HG03469 (cell line): ENCODE measurements around the gene RNF11.

Source experiments
- ATAC-seq: cut with Tn5 transposase; IDR thresholded peaks from one replicate; pipeline ENCODE4 v1.9.1; 2021; ENCODE audit warnings: mild to moderate bottlenecking, moderate library complexity, moderate number of reproducible peaks; ENCODE audit not compliant: unreplicated experiment

RNF11 gene

DNA sequence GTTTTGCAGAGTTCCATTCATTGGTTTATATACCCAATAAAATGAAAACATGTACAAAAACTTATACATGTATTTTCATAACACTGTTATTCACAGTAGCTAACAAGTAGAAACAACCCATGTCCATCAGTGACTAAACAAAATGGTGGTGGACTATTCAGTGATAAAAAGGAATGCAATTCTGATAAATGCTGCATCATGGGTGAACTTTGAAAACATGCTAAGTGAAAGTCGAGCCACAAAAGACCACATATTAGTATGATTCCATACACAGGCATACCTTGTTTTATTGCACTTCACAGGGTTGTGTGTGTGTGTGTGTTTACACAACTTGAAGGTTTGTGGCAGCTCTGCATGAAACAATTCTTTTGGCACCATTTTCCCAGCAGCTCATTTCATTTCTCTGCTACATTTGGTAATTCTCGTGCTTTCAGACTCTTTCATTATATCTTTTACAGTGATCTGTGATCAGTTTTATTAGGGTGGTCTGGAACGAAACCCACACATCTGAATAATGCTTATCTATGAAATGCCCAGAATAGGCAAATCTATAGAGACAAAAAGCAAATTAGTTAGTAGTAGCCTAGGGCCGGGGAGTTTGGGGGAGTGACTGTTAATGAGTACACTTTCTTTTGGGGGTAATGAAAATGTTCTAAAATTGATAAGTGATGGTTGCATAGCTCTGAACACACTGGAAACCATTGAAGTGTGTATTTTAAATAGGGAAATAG, 27.2 kb downstream of the RNF11 start:
- ATAC-seq = no peak

DNA sequence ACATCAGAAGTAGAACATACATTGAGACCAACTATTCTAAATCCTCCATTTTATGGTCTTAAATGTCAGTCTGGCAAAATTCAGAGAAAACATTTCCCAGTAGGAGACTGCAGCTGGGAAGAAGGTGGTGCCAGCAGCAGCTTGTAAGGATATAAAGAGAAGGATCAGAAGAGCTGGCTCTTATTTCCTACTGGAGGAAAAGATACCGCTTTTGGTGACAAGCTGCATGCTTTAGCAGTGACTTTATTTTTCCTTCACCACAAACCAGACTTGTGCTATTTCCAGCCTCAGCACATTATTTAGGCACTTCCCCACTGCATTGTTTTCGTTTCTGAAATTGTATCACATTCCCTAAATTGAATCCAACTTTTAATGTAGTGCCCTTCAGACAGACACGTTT, 28.4 kb downstream of the RNF11 start:
- ATAC-seq = no peak

DNA sequence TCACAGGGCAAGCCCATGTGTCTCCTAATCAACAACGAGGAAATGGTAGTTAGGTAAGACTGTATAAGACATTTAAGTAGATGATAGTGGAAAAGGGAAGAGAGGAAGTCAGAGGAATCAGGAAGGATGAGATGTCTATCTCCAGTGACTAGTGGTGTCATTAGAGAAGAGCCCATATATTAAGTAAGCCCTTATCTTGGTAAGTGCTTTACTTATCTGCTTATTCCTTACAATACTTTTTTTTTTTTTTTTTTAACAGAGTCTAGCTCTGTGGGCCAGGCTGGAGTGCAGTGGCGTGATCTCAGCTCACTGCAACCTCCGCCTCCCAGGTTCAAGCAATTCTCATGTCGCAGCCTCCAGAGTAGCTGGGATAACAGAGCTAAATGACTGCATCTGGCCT, 29.5 kb downstream of the RNF11 start:
- no peak for ATAC-seq

DNA sequence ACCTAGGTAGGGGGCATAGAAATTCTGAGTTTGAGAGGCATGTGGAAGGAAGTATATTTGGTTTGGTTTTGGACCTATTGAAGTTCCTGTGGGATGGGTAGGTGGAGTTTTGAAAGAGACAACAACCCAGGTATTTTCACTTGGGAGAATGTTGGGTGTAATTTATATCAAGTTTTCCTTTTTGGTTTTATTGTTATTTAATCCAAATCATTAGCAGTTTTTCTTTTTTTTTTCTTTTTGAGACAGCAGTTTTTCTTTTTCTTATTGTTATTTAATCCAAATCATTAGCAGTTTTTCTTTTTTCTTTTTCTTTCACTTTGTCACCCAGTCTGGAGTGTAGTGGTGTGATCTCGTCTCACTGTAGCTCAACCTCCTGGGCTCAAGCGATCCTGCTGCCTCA, 30.1 kb downstream of the RNF11 start:
- no peak for ATAC-seq

DNA sequence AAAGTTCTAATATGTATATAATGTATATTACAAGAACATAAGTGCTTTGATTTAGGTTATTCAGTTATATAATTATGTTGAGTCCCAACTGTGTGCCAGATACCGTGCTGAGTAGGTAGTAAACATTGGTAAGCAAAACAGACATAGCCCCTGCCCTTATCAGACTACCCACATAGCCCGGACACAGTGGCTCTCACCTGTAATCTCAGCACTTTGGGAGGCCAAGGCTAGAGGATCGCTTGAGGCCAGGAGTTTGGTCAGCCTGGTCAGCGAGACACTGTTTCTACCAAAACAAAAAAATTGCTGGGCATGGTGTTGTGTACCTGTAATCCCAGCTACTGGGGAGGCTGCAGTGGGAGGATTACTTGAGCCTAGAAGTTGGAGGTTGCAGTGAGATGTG, 30.7 kb downstream of the RNF11 start:
- ATAC-seq = no peak

DNA sequence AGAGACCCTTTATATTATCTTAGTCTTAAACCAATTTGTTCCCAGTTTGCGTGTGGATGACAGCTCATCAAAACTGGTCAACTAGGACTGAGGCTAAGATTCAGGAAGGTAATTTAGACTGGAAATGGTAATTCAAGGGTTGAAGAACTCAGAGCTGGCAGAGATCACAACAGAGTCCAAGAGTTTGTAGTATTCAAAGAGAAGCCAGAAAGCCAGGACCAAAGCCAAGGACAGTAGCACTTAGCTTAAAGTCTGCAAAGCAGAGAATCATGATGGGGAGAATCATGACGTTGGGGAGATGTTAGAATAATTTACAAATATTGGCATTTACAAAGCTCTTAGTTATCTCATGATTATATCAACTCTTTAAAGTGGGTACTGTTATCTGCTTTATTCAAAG, 32.6 kb downstream of the RNF11 start:
- peak; percentile 24 for ATAC-seq

DNA sequence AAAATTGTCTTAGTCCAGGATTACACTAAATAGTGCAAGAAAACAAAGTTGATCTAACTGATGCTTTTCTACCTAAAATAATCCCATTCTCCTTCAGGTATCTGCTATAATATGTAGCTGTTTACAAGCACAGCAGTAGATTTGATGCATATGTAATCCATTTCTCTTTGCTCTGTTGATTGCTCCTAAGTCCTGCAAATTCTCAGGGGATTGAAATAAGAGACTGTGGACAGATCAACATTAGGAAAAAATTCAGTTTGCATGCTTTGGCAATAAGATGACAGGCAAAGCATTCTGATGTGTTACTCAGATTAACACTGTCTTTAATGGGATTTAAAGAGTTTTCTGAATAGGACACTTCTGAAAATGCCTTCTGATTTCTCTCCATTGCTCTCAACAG, 34.7 kb downstream of the RNF11 start:
- no peak for ATAC-seq

DNA sequence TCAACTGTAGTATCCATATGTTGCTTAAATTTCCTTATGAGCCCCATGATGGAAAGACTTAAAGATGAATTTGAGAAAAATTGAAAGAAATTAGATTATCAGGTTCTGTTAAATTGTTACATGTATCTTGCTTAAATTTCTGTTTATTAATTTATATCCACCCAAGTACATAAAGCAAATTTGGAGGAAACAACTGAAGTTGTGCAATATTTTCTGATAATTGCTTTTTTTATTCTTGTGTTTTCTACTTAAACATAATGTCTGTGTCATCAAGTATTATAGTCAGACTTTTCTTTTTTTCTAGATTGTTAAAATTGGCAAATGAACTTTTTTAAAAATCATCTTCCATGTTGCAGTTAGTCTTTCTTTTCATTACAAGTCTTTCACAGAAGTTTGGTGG, 36.8 kb downstream of the RNF11 start:
- no peak for ATAC-seq

DNA sequence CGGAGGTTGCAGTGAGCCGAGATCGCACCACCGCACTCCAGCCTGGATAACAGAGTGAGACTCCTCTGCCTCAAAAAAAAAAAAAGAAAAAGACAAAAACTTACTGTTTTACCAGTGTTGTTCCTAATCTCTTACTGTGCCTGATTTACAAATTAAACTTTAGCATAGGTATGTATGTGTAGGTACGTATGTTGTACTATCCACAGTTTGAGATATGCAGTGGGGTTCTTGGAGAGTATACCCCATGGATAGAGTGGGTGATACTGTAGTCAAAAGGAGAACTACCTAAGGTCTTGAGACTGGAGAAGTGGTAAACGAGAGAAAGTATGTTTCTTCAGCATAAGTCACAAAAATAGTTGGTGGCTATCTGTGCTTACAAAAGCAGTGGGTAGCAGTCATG, 38.6 kb downstream of the RNF11 start:
- no peak for ATAC-seq

DNA sequence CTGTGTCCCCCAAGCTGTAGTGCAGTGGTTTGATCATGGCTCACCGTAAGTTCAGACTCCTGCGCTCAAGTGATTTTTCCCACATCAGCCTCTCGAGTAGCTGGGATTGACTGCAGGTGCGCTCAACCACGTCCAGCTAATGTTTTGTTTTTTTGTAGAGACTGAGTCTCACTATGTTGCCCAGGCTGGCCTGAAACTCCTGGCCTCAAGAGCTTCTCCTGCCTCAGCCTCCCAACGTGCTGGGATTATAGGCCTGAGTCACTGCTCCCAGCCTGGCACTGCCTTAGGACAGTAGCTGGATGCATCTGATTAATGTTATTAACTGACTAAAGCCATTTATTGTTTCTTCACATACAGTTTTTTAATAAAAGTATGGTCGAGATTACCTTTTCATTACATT, 40.2 kb downstream of the RNF11 start:
- ATAC-seq = no peak

DNA sequence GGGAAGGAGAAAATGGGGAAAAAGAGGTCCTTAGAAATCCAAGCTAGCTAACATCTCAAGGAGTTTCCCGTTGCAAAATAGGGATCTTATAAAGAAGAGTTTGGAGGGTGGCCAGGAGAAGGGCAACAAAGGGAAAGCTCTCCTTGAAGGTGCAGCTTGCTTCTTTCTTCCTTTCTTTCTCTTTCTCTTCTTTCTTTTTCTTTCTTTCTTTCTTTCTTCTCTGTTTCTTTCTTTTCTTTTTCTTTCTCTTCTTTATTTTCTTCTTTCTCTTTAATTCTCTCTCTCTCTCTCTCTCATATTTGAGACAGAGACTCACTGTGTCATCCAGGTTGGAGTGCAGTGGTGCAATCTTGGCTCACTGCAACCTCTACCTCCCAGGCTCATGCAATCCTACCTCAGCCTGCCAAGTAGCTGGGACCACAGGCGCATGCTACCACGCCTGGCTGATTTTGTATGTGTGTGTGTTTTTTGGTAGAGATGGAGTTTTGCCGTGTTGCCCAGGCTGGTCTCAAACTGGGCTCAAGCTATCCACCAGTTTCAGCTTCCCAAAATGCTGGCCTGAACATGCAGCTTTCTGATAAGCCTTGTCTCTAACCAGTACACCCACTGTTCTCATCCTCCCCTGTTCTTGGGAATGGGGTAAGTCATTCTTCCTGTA, 44.4 kb downstream of the RNF11 start:
- ATAC-seq = no peak

DNA sequence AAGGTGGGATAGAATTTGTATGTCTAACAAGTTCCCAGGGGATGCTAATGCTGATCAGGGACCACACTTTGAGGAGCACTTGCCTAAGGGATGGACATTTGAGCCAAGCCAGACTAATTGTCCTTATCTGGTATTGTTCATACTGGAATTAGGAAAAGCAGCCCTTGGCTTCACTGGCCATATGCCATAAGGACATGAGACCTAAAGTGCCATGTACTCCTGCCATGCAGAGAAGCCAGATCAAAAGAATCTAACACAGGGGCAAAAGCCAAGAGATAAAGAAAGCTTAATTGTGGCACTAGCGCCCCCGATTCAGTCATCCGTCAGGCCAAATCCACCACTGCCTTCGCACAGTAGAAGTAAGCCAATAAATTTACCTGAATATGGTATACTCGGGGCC, 45.7 kb downstream of the RNF11 start:
- no peak for ATAC-seq

DNA sequence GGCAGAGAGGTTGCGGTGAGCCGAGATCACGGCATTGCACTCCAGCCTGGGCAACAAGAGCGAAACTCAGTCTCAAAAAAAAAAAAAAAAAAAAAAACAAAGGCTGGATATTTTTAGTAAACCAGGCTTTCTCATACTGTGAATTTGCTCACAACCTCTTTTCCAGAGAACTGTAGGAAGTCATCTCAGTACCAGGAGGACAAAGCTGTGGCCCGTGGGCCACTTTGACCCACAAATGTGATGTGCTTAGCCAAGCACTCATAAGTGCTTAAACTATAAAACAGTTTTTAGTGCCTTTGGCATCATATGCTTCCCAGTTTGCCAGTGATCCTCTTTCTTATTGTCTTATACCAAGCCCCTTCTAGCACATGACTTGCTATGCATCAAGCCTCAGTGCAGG, 46.5 kb downstream of the RNF11 start:
- no peak for ATAC-seq

DNA sequence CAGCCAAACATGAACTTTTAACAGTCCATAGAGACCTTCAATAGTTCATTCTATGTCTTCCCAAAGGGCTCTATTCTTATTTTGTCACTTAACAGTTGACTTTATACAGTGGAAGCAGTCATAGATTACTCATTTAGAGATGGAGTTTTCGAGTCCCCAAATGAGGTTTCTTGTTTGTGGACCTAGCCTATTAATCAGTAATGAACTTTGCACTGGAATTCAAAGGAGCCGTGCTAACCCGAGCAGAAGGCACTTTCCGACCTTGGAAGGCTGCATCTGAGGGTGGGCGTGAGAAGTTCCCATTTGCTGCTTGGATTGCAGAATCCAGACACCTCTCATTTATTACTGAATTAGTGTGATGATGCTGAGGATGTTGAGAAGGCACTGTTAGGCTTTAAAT, 47.9 kb downstream of the RNF11 start:
- no peak for ATAC-seq

DNA sequence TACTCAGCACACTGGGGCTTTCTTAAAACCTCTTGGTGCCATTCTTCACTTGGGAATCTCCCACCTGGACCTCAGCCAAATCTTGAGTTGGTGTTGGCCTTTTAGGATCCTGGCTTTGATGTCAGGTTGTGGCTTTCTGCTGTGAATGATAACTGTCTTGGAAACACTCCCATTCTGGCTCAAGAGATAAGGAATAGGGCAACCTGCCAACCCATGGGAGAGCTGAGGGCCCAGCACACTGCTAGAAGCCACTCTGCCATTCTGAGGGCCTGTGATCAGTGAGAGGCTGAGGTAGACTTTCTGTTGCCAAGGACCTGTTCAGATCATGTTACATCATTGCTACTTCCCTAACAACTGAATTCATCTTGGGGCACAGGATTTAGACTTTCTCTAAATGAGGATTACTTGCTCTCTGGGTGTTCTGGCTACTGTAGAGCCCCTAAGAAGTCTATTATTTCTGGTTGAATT, 48.4 kb downstream of the RNF11 start:
- ATAC-seq = peak; percentile 24

DNA sequence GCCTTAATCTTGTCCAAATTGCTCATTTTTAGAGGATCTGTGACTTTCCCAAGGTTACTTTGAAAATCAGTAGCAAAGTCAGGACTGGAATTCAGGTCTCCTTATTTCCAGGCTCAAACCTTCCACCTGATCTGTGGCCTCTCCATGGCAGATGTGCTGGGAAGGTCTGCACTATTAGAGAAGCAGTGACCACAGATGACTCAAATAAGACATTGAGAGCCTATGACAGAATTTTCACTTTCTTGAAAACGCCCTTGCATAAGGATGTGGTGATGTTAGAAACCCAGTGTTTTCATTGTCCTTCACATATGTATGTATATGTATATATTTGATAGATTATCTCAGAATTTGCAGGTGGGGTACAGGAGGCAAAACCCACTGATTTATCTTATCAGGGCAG, 49.0 kb downstream of the RNF11 start:
- peak; percentile 87 for ATAC-seq

DNA sequence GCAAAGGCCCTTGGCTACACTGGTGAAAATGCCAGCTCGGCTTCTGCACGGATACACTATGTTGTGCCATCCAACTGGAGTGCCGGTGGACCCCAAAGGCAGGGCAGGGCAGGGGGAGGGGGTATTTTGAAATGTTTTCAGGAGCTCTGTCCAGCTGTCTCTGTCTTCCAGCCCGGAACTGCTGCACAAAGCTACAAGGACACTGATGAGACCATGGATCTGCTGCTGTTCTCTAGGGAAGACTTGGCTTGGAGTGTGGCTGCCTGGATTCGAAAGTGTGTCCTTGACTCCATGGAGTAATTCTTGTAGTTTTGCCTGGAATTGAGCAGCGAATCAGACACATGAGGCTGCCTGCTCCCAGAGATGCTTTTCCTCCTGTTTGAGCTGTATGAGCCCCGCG, 51.9 kb downstream of the RNF11 start:
- ATAC-seq = no peak

DNA sequence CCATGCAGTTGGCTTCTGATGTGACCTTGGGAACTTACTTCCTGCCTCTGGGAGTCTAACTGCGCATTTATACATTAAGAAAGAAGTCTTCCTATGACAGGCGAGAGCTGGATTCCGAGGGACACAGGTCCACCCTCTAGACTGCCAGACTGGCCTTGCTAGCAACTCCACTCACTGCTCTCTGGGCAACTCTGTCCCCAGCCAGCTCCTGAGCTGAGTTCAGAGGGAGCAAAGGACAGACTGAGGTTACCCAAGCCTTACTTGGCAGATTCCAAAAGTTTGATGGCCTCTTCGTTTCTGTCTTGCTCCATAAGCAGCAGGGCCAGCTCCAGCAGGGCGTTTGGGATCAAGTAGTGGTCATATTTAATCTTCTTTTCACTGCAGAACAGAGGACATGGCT, 52.5 kb downstream of the RNF11 start:
- no peak for ATAC-seq

DNA sequence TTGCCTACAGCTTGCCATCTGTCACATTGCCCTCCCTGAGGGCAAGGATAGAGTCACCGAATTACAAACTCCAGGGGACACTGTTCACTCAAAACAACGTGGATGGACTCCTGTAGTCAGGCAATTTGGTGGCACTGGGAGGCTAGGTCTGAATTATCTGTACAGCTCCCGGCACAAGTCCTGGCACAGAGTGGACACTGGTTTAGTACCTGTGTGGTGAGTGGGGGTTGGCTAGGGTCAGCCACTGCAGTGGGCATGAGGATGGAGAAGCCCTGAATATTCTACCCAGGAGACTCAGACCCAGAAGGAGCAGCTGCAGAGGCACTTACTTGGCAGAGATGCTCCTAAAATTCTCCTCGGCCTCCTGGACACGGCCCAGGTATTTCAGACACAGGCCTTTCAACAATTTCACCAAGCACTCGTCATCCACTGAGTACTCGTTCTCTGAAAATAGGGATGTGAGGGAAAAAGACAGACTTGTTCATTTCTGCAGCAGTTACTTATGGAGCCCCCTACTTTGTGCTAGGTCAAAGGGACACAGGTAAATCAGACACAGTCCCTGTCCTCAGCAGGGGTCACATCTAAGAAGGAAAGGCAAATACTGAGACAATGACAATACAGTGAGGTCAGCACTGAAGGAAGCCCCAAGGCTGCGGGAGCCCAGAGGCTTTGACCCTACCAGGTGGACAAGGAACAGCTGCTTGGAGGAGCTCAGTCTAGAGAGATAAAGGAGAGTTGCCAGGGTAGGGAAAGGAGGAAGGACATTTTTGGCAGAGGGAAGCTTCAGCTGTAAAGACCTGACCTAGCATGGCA, 53.8 kb downstream of the RNF11 start:
- no peak for ATAC-seq

DNA sequence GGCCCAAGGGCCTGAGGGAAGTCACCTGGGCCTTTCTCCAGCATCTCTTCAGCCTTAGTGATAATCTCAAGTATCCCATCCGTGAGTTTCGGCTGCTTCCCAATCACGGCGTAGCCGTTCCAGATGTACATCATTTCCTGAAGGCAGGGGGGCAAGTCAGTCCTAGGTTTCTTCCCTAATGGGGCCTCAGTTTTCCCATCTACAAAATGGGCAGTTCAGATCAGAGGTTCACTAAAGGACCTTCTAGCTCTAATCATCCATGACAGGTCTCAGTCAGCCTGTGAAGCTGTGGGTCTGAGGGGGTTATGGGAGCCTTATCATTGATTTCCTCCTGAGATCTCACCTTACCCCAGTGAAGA, 54.4 kb downstream of the RNF11 start:
- no peak for ATAC-seq

DNA sequence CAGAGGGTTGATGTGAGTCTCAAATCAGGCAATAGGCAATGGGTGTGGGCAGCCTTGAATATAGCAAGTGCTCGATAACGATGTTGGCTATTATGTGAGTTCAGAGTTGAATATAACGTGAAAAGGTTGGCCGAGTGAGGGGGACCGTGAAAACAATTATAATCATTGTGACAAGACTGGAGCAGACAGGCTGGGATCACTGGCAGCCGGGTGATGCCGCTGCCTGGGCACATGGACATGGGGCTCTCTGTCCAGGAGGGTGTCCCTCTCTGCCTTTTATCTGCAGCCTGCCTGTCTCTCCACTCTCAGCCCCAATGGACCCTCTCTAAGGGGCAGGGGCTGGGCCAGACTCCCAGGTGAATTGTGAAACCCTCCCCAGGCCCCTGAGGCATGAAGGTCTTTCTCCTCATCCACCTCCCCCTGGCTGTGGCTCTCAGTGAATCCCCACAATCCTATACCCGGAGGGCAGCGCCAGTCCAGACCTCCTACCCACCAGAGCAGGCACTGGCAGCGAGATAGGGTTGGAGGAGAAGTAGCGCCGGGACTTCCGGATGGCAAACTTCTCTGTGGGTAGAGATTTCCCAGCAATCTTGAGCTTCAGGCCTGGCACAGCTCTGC, 57.9 kb downstream of the RNF11 start:
- ATAC-seq = no peak
